GM18508 (cell line): ENCODE measurements around the gene EBI3.
"Not testable (repeated sequence)": the region's sequence is repeated elsewhere in the genome, so short reads cannot be mapped to it uniquely, and the experiment has no call there.

Experiments used
- ATAC-seq: cut with Tn5 transposase; IDR thresholded peaks from one replicate; pipeline ENCODE4 v1.9.1; 2021; ENCODE audit warnings: moderate number of reproducible peaks; ENCODE audit not compliant: insufficient read depth, unreplicated experiment

The EBI3 gene

GRCh38 chr19:4199699-4200293 lies 29.5 kb upstream of the EBI3 start:
- no peak for ATAC-seq

GRCh38 chr19:4200940-4201542 lies 28.3 kb upstream of the EBI3 start:
- ATAC-seq: no peak

GRCh38 chr19:4201798-4202197 lies 27.5 kb upstream of the EBI3 start:
- no peak for ATAC-seq

- ATAC-seq: no peak
These were observed 22.4 kb upstream of the EBI3 start for GRCh38 chr19:4206818-4207484.

GRCh38 chr19:4208385-4209094 lies 20.8 kb upstream of the EBI3 start:
- no peak for ATAC-seq

- no peak for ATAC-seq
These were observed 19.1 kb upstream of the EBI3 start for GRCh38 chr19:4210166-4210731.

- ATAC-seq: no peak
These were observed 16.2 kb upstream of the EBI3 start for GRCh38 chr19:4213116-4213515.

GRCh38 chr19:4215807-4216206 lies 13.5 kb upstream of the EBI3 start:
- no peak for ATAC-seq

- ATAC-seq: no peak
These were observed 12.5 kb upstream of the EBI3 start for GRCh38 chr19:4216846-4217245.

- no peak for ATAC-seq
These were observed 11.7 kb upstream of the EBI3 start for GRCh38 chr19:4217429-4218264.

- ATAC-seq: not testable (repeated sequence)
These were observed 10.8 kb upstream of the EBI3 start for GRCh38 chr19:4218523-4218922.

GRCh38 chr19:4220188-4220587 lies 9.1 kb upstream of the EBI3 start:
- ATAC-seq: no peak

- no peak for ATAC-seq
These were observed 4.9 kb upstream of the EBI3 start for GRCh38 chr19:4224470-4224869.

- no peak for ATAC-seq
These were observed 3.4 kb upstream of the EBI3 start for GRCh38 chr19:4225885-4226284.

GRCh38 chr19:4227771-4228170 lies 1.6 kb upstream of the EBI3 start:
- no peak for ATAC-seq

- ATAC-seq: no peak
These were observed 551 bp upstream of the EBI3 start for GRCh38 chr19:4228765-4229178.

GRCh38 chr19:4230237-4230636 lies 914 bp downstream of the EBI3 start:
- not testable (repeated sequence) for ATAC-seq

- not testable (repeated sequence) for ATAC-seq
These were observed 2.2 kb downstream of the EBI3 start for GRCh38 chr19:4231521-4231920.

- ATAC-seq: not testable (repeated sequence)
These were observed 2.8 kb downstream of the EBI3 start for GRCh38 chr19:4232139-4232538.
